ENCODE data around the gene BMP7.

BMP7 gene

GRCh38 chr20:57167971-57168701 is 98.3 kb downstream of the BMP7 start:
- no peak overlapping the region for H3K4me3 ChIP-seq (ENCODE audit: low read depth, low read length)
- TF ChIP-seq, protein P1, sequence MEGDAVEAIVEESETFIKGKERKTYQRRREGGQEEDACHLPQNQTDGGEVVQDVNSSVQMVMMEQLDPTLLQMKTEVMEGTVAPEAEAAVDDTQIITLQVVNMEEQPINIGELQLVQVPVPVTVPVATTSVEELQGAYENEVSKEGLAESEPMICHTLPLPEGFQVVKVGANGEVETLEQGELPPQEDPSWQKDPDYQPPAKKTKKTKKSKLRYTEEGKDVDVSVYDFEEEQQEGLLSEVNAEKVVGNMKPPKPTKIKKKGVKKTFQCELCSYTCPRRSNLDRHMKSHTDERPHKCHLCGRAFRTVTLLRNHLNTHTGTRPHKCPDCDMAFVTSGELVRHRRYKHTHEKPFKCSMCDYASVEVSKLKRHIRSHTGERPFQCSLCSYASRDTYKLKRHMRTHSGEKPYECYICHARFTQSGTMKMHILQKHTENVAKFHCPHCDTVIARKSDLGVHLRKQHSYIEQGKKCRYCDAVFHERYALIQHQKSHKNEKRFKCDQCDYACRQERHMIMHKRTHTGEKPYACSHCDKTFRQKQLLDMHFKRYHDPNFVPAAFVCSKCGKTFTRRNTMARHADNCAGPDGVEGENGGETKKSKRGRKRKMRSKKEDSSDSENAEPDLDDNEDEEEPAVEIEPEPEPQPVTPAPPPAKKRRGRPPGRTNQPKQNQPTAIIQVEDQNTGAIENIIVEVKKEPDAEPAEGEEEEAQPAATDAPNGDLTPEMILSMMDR (IDR thresholded peaks at IDR 0.05; ENCODE audit: control insufficient read depth, extremely low read depth, insufficient read depth), result no peak
- DNase-seq (ENCODE audit: low read depth), result no peak

DNA sequence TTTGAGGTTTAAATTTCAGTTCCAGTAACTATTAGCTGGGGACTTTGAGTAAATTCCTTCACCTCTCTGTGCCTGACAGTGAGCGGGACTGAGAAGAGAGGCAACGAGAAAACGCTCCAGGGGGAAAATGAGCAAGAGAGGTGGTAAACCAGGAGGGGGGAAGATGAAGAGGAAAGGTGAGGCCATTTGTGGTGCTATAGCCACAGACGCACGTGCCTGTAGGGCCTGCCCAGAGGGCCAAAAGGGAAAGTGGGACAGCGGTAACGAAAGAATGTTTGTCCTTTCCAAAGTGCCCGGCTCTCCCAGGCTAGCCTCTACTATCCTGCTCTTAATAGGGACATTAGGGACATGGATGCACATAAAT is 99.2 kb downstream of the BMP7 start:
- no peak for DNase-seq (ENCODE audit: low read depth)
- H3K4me3 ChIP-seq (ENCODE audit: low read depth, low read length), result no peak overlapping the region
- TF ChIP-seq, protein P1 (IDR thresholded peaks at IDR 0.05; ENCODE audit: control insufficient read depth, extremely low read depth, insufficient read depth), result no peak

DNA sequence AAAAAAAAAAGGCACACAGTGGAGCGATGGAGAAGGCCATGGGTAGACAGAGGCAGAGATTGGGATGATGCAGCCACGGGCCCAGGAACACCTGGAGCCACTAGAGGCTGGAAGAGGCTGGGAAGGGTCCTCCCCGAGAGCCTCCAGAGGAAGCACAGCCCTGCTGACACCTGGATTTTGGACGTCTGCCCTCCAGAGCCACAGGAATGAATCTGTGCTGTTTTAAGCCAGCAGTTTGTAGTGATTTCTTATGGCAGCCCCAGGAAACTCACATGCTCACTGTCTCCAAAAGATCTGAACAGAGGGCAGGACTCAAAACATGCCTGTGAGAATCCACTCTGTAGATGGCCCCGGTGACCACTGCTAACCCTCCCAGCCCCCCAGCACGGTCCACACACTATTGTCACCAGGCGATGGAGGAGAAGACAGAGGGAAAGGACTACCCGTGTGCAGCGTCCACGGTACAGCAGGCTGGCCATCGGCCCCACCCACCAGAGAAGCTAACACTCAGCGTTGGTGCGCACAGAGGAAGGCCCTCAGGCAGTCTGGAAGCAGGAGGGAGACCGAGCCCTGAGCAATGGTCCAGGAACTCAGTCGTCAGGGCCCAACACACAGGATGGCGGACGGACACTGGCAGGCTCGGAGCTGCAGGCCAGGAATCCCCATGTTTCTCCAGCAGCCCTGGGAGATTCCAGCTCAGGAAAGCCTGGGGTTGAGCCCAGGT is 99.7 kb downstream of the BMP7 start:
- TF ChIP-seq, protein P1 (IDR thresholded peaks at IDR 0.05; ENCODE audit: control insufficient read depth, extremely low read depth, insufficient read depth), result no peak
- no peak for DNase-seq (ENCODE audit: low read depth)
- H3K4me3 ChIP-seq (ENCODE audit: low read depth, low read length), result no peak overlapping the region

DNA sequence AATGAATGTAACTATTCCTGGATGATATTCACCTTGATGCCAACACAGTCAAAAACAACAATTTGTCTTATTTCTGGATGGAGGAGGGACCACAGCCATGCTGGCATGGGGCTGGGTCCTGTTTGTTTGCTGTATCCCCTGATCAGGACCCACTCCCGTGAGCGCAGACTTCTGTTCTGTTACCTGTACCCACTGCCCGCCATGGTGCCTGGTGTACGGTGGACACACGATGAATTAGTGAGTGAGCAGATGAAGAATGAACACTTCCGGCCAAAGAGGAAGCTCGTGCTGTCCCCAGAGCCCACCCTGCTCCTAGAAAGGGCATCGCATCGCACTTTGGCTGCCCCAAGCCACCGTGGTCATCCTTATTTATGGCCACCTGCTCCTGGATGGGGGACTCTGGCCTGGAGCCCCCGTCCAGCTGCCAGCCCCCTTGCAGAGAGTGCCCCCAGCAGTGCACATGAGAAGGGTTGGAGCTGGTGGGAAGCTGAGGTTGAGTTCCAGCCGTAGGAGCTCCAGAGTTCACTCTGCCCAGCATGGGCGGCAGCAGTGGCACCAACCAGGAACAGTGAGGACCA is 100.9 kb downstream of the BMP7 start:
- H3K4me3 ChIP-seq (ENCODE audit: low read depth, low read length), result no peak overlapping the region
- TF ChIP-seq, protein P1 (IDR thresholded peaks at IDR 0.05; ENCODE audit: control insufficient read depth, extremely low read depth, insufficient read depth), result no peak

DNA sequence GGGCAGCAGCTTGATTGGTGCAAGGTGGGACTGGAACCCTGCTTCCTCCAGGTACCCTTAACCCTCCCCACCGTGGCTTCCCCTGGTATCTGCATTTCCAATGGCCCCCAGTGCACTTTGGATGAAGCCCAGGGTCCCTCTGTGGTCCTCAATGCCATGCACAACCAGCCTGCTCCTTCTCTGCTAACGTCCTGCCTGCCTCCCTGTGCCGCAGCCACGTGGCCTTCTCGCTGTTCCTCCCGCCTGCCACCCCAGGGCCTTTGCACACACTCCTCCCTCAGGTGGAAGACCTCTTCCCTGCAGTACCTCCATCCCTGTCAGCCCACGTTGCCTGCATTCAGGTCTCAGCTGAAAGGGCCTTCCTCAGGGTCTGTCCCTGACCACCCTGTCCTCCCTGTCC is 101.6 kb downstream of the BMP7 start:
- no peak overlapping the region for H3K4me3 ChIP-seq (ENCODE audit: low read depth, low read length)
- TF ChIP-seq, protein P1 (IDR thresholded peaks at IDR 0.05; ENCODE audit: control insufficient read depth, extremely low read depth, insufficient read depth), result no peak
- no peak for DNase-seq (ENCODE audit: low read depth)

More for the DNA sequence above, 100.9 kb downstream of the BMP7 start:
- DNase-seq (ENCODE audit: low read depth), result no peak

DNA sequence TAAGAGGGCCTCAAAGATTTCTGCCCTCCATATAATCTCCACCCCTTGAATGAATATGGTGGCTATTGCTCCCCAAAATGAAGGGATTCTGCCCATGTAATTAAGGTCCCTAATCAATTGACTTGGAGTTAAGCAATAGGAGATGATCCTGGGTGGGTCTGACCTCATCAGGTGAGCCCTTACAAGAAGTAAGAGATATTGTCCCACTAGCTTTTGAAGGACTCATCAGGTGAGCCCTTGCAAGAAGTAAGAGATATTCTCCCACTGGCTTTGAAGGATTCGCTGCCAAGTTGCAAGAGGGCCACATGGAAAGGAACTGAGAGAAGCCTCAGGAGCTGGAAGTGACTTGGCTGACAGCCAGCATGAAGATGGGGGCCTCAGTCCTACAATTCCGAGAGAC is 103.4 kb downstream of the BMP7 start:
- no peak for DNase-seq (ENCODE audit: low read depth)
- TF ChIP-seq, protein P1 (IDR thresholded peaks at IDR 0.05; ENCODE audit: control insufficient read depth, extremely low read depth, insufficient read depth), result no peak
- no peak overlapping the region for H3K4me3 ChIP-seq (ENCODE audit: low read depth, low read length)

Data from LNCaP clone FGC (cell line).